ENCODE data around the gene TXNL4A.
"Not testable (repeated sequence)": the region's sequence is repeated elsewhere in the genome, so short reads cannot be mapped to it uniquely, and the experiment has no call there.

TXNL4A gene

GRCh38 chr18:80010551-80010906 lies 22.2 kb upstream of the TXNL4A start:
- no peak overlapping the region for H3K4me3 ChIP-seq (ENCODE audit: low read depth, low read length)
- no peak for DNase-seq (ENCODE audit: low read depth, low spot score)
- in situ Hi-C loops (cut with HindIII; ENCODE audit: low sequenced_read_pairs) = no loop called here
- no peak for TF ChIP-seq CTCF (IDR thresholded peaks at IDR 0.05; ENCODE audit: low read depth, low read length)

- H3K4me3 ChIP-seq (ENCODE audit: low read depth, low read length) = no peak overlapping the region
- TF ChIP-seq CTCF (IDR thresholded peaks at IDR 0.05; ENCODE audit: low read depth, low read length) = no peak
- DNase-seq (ENCODE audit: low read depth, low spot score) = peak; percentile 96
- in situ Hi-C loops (cut with HindIII; ENCODE audit: low sequenced_read_pairs) = no loop called here
These were observed 21.5 kb upstream of the TXNL4A start for GRCh38 chr18:80009661-80010550.

- TF ChIP-seq CTCF (IDR thresholded peaks at IDR 0.05; ENCODE audit: low read depth, low read length) = no peak
- no peak for DNase-seq (ENCODE audit: low read depth, low spot score)
- H3K4me3 ChIP-seq (ENCODE audit: low read depth, low read length) = no peak overlapping the region
- in situ Hi-C loops (cut with HindIII; ENCODE audit: low sequenced_read_pairs) = no loop called here
These were observed 18.4 kb upstream of the TXNL4A start for GRCh38 chr18:80006724-80007123.

- no peak for DNase-seq (ENCODE audit: low read depth, low spot score)
- TF ChIP-seq CTCF (IDR thresholded peaks at IDR 0.05; ENCODE audit: low read depth, low read length) = no peak
- in situ Hi-C loops (cut with HindIII; ENCODE audit: low sequenced_read_pairs) = no loop called here
- no peak overlapping the region for H3K4me3 ChIP-seq (ENCODE audit: low read depth, low read length)
These were observed 16.4 kb upstream of the TXNL4A start for GRCh38 chr18:80004600-80005342.

GRCh38 chr18:80002468-80002867 lies 14.1 kb upstream of the TXNL4A start:
- TF ChIP-seq CTCF (IDR thresholded peaks at IDR 0.05; ENCODE audit: low read depth, low read length) = no peak
- no peak overlapping the region for H3K4me3 ChIP-seq (ENCODE audit: low read depth, low read length)
- no peak for DNase-seq (ENCODE audit: low read depth, low spot score)
- in situ Hi-C loops (cut with HindIII; ENCODE audit: low sequenced_read_pairs) = no loop called here

- no peak overlapping the region for H3K4me3 ChIP-seq (ENCODE audit: low read depth, low read length)
- no peak for TF ChIP-seq CTCF (IDR thresholded peaks at IDR 0.05; ENCODE audit: low read depth, low read length)
- DNase-seq (ENCODE audit: low read depth, low spot score) = no peak
- in situ Hi-C loops (cut with HindIII; ENCODE audit: low sequenced_read_pairs) = no loop called here
These were observed 12.5 kb upstream of the TXNL4A start for GRCh38 chr18:80000877-80001276.

- in situ Hi-C loops (cut with HindIII; ENCODE audit: low sequenced_read_pairs) = not testable (repeated sequence)
These were observed 11.3 kb upstream of the TXNL4A start for GRCh38 chr18:79999701-80000100.

More at GRCh38 chr18:79999701-80000100, 11.3 kb upstream of the TXNL4A start:
- H3K4me3 ChIP-seq (ENCODE audit: low read depth, low read length); DNase-seq (ENCODE audit: low read depth, low spot score): not testable (repeated sequence)
